NCI-H82 treated with DMSO at 0.1 percent for 48 hours (cell line): ENCODE data around the gene NME4.
A peak's percentile ranks its signal among the peaks of the same experiment; 100 is the strongest.
"Not testable (repeated sequence)": the region's sequence is repeated elsewhere in the genome, so short reads cannot be mapped to it uniquely, and the experiment has no call there.

Experiments
- DNase-seq: peaks from one replicate; lab custom pipeline; 2025; ENCODE audit not compliant: unreplicated experiment; lab: John Stamatoyannopoulos, UW

The NME4 gene

DNA sequence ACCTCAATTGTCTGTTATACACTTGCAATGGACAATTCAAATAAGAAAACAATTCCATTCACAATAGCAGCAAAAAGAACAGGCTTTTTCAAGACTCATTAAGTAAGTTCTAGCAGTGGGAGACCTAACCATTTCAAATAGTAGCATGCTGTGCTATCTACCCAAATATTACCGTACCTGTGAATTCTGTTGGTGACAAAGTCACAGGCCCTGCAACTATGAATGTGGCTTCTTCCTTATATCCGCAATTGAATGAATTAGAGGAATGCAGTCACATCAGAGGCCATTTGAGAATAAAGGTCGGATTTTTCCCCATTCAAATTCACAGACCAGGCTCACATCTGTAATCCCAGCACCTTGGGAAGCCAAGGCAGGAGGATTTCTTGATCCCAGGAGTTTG, 800 bp upstream of the NME4 start:
- no peak for DNase-seq

DNA sequence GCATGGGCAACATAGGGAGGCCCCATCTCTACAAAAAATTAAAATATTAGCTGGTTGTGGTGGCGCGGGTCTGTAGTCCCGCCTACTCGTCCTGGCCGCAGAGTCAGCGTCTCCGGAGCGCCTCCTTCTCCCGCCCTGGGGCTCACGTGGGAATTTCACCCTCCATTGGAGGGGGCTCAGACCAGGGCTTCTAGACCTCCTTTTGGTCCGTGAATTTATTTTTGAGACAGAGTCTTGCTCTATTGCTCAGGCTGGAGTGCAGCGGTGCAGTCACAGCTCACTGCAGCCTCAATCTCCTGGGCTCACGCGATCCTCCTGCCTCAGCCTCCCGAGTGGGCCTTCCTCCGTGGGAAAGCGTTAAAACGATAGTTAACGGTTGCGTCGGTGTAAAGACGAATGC, 394 bp upstream of the NME4 start:
- DNase-seq = peak; percentile 37

DNA sequence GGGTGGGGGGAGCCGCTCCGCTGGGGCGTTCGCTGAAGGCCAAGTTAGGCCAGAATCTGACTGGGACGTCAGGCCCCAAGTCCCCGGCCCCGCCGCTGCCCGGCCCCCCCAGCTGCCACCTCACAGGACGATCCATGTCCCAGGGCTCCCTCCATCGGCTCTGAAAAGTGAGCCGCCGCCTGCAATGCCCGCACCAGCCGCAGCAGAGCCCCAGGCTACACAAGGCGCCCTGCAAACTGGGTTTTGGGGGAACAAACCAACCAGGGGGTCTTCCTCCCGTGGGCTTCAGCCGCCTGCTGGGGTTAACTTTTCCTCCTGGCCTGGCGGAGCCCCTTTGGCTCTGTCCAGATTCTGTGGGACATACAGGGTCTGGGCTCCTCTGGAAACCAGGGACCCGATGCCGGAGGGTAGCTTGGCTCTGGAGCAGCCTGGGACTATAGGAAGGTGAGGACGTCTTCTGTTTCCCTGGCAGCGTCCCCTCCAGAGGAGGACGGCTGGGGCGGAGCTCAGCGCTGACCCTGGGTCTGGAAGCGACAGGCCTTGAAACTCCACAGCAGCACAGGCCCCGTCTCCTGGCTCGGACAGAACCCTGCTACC, 835 bp downstream of the NME4 start:
- DNase-seq = no peak

DNA sequence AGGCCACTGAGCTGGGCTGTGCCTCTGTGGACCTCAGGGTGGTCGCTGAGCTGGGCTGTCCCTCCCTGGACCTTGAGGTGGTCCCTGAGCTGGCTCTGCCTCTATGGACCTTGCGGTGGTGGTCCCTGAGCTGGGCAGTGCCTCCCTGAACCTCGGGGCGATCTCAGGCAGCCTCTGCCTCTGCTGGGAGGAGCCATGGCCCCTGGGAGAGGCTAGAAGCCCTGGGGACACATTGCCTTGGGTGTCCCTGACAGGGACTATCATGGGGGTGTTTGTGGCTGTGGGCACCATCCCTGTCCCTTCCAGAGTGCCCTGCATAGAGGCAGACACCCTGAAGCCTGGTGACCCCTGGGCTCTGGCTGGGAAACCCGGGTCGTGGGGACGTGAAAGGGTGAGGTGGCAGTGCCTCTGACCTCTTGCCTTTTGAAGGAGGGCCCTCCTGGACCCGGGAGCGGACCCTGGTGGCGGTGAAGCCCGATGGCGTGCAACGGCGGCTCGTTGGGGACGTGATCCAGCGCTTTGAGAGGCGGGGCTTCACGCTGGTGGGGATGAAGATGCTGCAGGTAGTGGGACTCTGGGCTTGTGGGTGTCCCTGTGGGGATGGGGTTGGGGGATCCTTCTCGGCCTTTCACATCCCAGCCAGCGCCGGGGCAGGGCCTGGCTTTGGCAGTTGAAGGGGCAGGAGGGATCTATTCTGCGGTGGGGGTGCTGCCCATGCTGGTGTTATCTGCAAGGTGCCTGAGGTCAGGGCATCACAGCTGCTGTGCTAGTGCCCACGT, 1.8 kb downstream of the NME4 start:
- DNase-seq = no peak

DNA sequence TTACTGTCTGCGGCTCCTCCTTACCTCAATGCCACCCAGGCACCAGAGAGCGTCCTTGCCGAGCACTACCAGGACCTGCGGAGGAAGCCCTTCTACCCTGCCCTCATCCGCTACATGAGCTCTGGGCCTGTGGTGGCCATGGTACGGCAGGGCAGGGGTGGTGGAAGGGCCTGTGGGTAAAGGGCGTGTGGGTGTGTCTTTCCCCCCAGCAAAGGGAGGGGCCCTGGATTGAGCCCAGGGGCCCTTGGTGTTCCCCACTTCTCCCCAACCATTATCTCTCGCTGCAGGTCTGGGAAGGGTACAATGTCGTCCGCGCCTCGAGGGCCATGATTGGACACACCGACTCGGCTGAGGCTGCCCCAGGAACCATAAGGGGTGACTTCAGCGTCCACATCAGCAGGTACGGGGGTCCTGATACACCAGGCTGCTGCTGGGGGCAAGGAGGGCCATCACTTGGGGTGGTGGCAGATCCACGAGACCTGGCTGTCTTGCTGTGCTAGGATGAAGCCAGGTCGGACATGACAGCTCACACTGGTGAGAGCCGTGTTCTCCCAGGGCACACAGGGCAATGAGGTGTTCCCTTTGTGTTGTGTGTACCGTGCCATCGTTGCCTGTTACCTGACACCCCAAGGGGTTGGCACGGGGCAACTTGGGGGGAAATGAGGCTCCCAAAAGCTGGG, 2.5 kb downstream of the NME4 start:
- DNase-seq = no peak

DNA sequence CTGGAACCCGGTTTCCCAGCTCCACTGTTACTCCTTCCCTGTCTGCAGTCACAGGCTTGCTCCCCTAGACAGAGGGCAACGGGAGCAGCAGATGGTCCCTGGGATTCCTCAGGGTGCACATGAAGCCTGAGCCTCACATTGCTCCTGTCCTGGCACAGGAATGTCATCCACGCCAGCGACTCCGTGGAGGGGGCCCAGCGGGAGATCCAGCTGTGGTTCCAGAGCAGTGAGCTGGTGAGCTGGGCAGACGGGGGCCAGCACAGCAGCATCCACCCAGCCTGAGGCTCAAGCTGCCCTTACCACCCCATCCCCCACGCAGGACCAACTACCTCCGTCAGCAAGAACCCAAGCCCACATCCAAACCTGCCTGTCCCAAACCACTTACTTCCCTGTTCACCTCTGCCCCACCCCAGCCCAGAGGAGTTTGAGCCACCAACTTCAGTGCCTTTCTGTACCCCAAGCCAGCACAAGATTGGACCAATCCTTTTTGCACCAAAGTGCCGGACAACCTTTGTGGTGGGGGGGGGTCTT, 3.1 kb downstream of the NME4 start:
- no peak for DNase-seq

DNA sequence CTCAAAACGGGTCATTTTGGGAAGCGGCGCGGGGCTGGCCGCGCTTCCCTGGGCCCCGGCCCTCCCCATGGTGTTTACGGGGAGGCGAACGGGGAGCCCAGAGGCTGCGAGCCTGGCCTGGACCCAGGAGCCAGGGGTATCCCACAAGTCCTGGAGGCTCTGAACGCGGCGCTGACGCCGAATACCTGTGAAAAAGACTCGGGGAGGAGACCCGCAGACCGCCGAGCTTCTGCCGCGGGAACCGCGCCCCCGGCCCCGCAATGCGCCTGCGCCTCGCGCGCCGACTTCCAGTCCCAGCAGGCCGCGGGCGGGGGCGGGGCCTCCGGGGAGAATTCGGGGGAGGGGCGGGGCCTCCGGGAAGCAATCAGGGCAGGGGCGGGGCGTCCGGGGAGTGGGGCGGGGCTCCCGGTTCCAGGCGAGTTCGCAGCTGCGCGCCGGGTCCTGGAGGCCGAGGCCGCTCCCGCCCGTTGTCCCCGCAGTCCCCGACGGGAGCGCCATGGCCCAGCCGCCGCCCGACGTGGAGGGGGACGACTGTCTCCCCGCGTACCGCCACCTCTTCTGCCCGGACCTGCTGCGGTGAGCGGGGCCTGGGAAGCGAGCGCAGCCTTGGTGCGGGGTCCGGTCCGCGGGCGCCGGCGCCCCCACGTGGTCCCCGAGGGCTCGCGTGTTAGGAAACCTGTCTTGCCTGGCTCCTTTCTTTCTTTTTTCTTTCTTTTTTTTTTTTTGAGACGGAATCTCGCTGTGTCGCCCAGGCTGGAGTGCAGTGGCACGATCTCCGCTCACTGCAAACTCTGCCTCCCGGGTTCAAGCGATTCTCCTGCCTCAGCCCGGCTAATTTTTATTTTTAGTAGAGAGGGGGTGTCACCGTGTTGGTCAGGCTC, 4.7 kb downstream of the NME4 start, which contains the start of gene DECR2:
Gene DECR2, plus strand, starts transcription at position 418 of the 881 bp plus-strand sequence. Its CDS starts 79 bp downstream, at position 497.
- peak; percentile 63 for DNase-seq

DNA sequence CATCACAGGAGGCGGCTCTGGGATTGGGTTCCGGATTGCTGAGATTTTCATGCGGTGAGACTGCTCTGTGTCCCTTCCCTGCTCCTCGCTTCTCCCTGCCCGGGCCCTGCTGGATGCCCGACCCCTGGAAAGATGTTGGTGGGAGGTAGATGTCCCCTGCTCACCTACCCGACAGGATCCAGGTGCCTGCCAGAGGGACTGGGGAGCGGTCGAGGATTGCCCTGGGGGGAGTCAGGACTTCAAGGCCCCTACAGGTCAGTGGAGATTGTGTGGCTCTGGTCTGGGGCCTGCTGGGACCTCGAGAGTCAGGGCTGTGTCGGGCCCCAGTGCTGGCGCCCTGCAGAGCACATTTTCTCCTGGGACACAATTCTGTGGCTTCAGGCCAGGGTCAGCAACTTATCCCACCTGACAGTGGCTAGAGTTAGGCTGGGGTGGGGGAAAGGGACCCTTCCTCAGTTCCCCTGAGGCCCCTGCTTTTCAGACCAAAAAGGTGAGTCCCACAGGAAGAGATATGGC, 8.0 kb downstream of the NME4 start:
- DNase-seq = no peak

DNA sequence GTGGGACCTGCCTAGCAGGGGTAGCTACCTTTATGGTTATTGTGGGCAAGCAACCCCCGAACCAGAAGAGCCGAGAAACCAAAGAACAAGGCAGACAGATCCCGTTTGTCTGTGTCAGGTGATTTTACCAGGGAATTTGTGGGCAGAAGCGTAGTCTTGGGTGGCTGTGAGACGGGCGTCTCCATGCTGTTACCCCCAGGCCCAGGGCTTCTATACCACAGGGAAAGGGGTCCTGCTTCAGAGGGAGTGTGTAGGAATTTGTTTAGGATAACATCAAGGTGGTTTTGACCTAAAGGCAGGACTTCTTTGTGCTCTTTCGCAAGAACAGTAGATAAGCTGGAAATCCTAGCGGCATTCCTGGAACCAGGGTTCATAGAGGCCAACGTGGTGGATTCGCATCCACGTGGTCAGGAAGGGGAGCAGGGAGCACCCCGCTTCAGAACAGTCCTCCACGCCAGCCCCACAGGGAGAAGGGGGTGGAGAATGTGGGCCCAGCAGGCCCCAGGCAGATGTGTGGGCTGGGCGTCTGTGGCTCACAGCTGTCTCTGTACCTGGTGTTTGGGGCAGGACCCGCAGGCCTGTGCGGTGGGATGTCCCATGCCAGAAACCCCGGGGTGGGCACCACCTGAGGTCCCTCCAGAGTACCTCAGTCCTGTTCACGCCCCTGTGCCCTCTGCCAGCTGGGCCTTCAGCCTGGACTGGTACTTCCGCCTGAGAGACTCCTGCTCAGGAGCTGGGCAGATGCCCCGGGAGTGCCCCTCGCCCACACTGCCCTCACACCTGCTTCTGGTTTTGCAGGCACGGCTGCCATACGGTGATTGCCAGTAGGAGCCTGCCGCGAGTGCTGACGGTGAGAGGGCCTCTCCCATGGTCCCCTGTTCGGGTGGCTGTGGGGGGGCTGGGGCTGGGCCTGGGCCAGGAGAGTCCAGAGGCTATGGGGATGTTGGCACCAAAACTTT, 8.8 kb downstream of the NME4 start:
- DNase-seq = no peak

DNA sequence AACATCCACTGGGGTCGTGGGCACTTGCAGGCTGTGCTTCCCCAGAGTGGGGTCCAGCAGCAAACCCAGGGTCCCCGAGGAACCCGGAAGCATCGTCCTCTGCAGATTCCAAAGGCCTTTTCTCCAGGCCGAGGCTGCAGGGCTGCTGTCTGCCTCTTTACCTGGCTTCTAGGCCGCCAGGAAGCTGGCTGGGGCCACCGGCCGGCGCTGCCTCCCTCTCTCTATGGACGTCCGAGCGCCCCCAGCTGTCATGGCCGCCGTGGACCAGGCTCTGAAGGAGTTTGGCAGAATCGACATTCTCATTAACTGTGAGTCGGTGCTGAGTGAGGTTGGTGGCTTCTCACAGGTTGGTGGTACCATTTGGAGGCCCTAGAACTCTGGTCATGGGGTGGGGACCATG, 10.3 kb downstream of the NME4 start:
- no peak for DNase-seq

DNA sequence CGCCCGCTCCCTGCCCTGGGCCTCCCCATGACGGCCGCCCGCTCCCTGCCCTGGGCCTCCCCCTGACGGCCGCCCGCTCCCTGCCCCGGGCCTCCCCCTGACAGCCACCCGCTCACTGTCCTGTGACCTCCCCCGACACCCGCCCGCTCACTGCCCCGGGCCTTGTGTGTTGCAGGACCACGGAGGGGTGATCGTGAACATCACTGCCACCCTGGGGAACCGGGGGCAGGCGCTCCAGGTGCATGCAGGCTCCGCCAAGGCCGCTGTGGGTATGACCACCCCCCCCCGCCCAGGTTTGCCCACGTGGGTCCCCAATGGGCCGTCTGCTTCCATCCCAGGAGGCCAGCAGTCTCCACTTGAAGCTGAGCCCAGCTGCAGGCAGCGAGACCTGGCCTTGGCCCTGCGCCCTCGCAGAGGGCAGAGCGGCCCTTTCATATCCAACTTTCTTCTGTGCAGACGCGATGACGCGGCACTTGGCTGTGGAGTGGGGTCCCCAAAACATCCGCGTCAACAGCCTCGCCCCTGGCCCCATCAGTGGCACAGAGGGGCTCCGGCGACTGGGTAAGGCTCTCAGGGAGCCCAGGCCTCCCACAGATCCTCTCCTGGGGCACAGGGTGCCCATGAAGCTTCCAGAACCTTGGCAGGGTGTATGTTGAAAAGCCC, 13.6 kb downstream of the NME4 start:
- DNase-seq = no peak

DNA sequence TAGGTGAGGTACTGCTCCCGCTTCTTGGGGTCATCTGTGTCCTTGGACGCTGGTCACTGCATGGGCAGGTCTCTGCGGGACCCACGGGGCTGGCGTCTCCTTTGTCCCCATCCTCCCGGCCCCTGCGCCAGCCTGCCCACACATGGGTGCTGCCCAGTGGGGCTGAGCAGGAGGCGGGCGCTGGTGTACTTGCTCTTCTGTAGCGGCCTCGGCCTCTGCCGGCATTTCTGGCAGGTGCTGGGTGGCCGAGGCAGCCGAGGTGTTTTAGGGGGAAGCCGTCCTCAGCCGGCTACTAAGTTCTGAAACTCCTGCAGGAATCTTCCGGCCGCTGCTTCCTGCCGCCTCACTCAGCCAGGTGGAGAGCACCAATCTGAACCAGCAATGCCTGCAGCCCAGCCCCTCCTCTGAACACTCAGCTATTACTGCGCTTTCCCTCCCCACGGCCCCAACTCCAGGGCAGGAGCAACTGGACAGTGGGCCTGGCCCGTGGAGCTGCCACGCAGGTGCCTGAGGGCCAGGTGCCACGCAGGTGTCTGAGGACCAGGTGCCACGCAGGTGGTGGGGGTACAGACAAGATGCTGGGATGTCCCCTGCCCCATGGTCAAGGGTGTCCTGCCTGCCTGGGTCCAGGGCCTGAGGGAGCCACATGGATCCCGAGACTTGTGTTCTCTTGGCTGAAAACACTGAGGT, 14.7 kb downstream of the NME4 start:
- DNase-seq = no peak

DNA sequence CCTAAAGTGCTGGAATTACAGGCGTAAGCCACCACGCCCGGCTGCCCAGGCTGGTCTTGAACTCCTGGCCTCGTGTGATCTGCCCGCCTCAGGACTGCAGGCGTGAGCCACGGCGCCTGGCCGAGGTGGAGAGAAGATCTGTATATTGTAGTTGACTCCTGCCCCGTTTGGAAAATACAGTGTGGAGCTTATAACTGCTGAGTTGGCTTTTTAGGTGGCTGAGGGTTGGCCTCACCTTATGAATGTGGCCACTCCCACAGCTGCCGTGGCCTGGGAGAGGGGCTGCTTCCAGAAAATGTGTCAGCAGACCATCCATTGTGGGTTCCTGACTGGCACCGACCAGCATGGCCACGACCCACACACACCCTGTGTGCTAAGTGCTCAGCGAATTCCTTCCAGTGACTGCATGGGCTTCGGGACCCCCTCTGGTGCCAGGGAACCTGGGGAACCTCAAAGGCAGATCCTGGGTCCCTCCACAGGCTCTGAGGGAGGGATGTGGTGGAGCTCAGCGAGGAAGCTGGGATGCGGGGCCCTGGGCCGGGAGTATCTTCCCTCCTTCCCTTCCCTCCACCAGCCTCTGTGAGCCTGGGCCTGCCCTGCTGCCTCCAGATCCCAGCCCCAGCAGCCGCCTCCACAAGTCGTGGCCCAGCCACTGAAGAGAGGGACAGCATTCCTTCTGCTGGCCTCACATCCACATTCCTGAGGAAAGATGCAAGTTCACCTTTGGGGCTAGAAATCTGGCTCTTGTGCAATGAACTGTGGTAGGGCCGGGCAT, 17.6 kb downstream of the NME4 start:
- no peak for DNase-seq

DNA sequence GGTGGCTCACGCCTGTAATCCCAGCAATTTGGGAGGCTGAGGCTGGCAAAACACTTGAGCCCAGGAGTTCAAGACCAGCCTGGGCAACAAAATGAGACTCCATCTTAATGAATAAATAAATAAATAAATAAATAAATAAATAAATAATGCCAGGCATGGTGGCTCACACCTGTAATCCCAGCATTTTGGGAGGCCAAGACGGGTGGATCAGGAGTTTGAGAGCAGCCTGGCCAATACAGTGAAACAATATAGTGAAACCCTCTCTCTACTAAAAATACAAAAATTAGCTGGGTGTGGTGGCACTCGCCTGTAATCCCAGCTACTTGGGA, 18.1 kb downstream of the NME4 start:
- DNase-seq = not testable (repeated sequence)

DNA sequence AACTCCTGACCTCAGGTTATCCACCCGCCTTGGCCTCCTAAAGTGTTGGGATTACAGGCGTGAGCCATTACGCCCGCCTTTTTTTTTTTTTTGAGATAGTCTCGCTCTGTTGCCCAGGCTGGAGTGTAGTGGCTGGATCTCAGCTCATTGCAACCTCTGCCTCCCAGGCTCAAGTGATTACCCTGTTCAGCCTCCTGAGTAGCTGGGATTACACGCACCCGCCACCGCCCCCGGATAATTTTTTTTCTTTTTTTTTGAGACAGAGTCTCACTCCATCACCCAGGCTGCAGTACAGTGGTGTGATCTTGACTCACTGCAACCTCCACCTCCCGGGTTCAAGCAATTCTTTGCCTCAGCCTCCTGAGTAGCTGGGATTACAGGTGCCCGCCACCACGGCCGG, 25.2 kb downstream of the NME4 start:
- DNase-seq = not testable (repeated sequence)

DNA sequence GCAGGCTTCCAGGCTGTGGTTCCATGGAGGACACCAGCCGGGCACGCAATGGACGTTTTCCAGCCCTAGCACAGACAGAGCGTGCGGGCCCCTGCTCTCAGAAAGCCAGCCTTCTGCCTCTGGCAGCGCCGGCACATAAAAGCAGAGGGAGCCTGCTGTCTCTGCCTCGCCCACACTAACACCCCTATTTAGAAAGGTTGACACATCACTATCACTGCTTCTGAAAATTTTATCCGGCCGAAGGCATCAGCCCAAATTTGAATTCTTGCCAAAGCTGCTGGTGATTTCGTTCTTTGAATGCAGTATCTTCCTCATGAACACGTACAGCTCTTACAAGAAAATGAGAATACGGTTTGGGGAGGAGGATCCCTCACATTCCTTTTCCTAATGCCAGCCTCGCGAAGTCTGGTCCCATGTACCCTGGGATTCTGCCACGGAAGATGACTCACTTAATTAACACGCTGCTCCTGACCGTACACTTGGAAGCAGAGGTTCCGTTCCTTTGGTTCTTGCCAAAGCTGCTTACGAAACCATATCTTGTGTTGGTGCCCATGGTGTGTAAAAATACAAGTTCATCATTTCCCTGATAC, 27.1 kb downstream of the NME4 start:
- no peak for DNase-seq

DNA sequence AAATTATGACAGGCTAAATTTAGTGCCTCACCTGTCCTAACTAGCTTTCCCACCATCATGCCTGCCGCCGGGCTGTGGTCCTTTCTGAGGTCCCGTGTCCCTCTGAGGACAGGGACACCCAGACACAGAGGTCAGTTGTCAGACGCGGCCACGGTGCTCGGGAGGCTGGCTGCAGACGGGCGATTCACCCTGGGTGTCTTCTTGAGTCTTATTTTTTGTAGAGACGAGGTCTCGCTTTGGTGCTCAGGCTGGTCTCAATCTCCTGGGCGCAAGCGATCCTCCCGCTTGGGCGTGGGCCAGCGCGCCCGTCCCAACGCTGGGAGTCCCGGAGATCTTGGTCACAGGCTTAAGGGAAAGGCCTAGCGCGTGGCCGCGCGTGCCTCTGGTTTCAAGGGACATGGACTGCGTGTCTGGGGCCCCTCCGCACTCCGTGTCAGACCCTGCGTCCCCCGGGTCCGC, 27.7 kb downstream of the NME4 start:
- DNase-seq = no peak
